NCI-H345 (cell line): ENCODE results near the gene SCUBE1.
A peak's percentile ranks its signal among the peaks of the same experiment; 100 is the strongest.

Experiments used
- DNase-seq: peaks from one replicate; lab custom pipeline; 2025; lab: John Stamatoyannopoulos, UW

The SCUBE1 gene

DNA sequence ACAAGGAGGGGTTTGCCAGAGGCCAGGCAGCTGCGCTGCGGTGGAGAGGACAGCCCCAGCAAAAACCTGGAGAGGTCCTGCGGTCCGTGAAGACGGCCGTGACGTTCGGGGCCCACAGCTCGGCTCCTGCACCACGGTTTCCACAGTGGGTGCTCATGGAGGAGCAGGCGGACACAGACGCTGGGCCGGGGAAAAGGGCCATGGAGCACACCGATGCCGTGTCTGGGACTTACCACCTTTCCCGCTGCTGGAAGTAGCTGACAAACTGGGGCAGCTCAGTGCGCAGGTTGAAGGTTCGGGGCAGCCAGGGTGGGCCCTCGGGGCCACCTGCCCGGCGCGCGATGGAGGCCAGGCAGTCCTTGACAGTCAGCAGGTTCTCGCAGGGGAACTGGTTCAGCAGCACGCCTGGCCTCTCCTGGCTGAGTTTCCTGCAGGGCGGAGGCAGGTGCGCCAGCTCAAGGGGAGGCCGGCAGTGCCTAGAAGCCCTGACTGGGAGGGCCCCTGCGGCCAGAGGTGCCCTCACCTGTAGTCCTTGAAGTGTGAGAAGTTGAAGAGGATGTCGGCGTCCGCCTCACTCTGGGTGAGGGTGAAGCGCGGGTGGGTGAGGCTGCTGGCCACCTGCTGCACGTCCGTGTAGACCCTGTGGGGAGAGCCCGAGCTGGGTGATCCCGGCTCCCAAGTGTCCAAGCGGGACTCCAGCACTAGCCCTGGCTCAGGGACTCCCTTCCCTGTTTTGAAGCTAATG, 169.0 kb downstream of the SCUBE1 start:
- no peak for DNase-seq

DNA sequence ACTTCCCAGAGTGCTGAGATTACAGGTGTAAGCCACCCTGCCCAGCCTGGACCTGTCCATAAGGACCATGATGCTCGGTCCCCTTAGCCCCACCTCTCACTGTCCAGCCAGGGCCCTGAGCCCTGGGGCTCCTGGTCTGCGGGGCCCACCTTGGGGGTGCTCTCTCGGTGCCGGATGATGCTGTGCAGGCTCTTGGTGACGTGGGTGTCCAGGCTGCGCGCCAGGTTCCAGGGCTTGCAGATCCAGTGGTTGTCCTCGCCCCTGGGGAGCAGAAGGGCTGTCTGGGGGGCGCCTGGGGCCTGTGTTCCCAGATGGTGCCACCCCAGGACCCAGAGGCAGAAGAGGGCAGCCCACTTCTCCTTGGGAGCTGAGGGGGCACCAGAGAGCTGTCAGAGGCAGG, 169.6 kb downstream of the SCUBE1 start:
- DNase-seq: no peak

- DNase-seq: no peak
These were observed 171.0 kb downstream of the SCUBE1 start for GRCh38 chr22:43172191-43172590.

- no peak for DNase-seq
These were observed 171.6 kb downstream of the SCUBE1 start for GRCh38 chr22:43171607-43172006.

DNA sequence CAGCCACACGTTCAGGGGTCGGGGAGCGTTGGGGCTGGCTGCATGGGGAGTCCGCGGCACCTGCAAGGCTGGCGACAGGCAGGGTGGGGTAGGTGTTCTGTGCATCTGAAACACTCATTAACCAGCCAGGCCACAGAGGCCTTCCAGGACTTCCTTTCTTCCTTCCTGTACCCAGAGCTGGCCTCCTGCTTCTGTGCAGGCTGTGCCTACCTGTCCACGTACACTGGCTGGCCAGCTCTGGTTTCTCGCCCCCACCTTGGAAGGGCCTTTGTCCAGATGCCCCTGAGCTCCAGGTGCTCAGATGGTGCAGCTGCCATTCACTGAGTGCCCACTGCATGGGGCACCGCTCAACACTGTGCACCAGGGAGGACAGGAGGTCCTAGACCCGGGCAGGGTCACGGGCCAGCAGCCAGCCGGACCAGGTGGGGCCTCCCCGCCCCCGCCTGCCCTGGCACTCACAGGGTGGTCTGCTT, 172.1 kb downstream of the SCUBE1 start:
- DNase-seq: no peak

- no peak for DNase-seq
These were observed 173.1 kb downstream of the SCUBE1 start for GRCh38 chr22:43170131-43170480.

- DNase-seq: no peak
These were observed 173.7 kb downstream of the SCUBE1 start for GRCh38 chr22:43169310-43170130.

- DNase-seq: no peak
These were observed 174.5 kb downstream of the SCUBE1 start for GRCh38 chr22:43168471-43169309.

GRCh38 chr22:43167001-43167589, 176.1 kb downstream of the SCUBE1 start:
- DNase-seq: no peak

GRCh38 chr22:43166132-43166930, 176.8 kb downstream of the SCUBE1 start:
- DNase-seq: no peak

DNA sequence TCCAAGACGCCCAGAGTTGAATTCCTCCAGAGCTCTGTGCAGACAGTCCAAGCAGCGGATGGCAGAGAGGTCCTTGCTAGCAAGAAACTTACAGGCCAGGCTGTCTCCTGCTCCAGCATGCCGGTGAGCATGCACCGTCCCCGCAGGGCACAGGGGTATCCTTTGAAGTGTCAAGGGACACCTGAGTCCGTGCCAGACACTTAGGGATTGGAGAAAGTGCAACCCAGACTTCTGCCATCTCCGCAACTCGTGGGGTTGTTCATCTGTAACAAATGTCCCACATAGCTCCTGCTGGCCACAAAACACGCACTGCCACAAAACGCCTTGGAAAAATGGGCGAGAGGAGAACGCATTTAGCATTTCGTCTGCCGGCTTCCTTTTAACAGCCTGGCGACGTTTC, 178.5 kb downstream of the SCUBE1 start:
- no peak for DNase-seq

- DNase-seq: no peak
These were observed 179.9 kb downstream of the SCUBE1 start for GRCh38 chr22:43163241-43163795.

GRCh38 chr22:43162412-43163150, 180.6 kb downstream of the SCUBE1 start:
- DNase-seq: no peak

DNA sequence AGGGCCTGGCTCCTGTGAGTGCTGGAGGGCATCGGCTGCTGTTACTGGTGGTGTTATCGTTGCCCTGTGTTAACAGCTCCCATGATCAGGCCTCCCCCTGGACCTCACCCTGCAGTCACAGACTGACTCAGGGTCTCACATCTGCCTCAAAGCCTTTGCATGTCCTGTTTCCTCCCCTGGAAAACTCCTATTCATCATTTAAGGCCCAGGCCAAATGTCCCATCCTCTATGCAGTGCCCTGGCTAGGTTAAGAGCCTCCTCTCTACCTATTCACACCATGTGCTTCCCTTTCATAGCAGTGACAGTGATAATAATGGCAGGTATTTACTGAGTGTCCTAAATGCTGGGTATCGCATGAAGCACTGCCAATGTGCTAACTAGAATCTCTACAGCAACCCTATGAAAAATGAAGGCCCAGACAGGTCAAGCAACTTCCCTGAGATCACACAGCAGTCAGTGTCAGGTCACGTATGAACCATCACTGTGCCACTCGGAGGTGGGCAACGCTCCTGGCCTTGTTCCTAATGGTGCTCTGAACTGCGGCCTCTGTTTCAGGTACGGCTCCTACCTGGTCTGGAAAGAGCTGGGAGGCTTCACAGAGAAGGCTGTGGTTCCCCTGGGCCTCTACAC, 182.6 kb downstream of the SCUBE1 start:
- no peak for DNase-seq

DNA sequence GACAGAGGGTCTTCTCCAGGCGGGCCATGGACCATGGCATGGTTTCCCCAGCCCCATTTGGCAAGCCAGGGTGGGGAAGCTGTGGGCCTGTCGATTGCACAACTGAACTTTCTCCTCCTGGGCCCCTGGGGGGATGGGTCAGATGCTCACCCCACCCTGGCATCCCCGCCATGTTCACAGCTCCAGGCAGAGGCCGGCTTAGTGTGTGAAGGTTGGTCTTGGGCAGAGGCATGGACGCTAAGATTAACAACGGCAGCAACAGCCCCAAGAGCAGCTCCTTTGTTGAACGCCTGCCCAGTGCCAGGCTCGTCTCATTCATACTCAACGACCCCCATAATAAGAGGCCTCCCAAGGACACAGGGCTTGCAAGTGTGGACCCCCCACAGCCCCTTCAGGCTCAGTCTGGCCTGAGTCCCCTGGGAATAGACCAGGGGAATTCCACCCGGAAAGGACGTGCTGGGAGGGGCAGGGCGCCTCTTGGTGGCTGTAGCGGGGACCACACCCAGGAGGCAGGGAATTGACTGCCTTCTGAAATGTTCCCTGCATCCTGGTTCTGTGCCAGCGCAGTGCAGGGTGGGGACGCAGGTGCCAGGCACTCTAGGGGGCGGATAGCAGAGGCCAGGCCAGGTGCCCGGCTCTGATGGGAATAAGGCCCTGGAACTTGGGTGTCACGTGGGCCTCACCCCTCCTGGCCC, 183.5 kb downstream of the SCUBE1 start:
- DNase-seq: peak; percentile 35

- DNase-seq: no peak
These were observed 184.2 kb downstream of the SCUBE1 start for GRCh38 chr22:43158778-43159483.

DNA sequence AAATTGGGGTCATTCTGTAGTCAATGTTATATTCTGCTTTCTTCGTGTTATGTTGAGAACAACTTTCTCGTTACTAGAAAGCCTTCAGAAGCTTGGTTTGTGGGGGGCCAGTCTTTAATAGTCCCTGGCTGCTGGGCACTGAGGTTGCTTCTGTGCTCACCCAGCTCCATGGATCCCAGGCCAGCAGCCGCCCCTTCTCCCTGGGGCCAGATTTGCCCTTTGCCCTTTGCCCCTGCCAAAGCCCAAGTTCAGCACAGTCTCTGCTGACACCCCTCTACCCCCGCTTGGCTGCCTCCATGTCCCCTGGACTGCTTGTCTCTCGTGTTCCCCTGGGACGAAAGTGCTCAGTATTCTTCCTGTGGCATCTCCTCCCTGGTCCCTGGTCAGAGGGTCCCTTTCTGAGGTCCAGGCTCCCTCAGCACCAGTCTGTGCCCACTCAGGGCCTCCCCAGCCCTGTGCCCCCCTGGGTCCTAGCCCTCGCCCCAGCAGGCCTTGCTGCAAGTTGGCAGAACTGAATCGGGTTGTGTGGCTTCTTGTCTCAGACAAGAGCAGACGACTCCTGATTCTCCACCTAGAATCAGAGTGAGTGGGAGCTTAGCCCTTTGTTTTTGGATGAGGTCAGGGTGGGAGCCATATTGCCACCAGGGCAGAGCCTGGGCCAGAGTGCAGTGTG, 185.2 kb downstream of the SCUBE1 start:
- DNase-seq: no peak

DNA sequence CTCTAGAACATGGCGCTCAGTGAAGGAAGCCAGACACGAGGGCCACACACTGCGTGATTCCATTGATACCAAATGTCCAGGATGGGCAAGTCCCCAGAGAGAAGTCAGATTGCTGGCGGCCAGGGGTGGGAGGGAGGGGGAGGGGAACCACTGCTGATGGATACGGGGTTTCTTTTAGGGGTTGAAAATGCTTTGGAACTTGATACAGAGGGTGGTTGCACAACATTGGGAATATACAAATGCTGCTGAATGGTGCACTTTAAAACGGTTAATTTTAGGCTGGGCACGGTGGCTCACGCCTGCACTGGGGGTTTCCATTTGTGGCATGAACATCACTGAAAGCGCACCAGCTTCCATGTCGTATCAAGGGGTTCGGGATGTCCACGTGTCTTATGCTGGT, 186.8 kb downstream of the SCUBE1 start:
- no peak for DNase-seq
